Fibroblast of the aortic adventitia (primary cell): ENCODE results near the gene NAPA. TPM values are rescaled to one million over a fixed set of nuclear protein-coding genes. Genes with fewer than 3 reads are reported as not detected.

Source experiments
- DNase-seq: peaks from one replicate; pipeline ENCODE4 v3.0.0-alpha.2; 2010; ENCODE audit warnings: low read depth
- H3K4me3 ChIP-seq: 2 replicates; pipeline ENCODE4 v1.5.1; 2011; ENCODE audit warnings: low read depth, mild to moderate bottlenecking, control low read depth, low read length, moderate library complexity
- total RNA-seq: library from RNA; depleted of rRNA; stranded (reverse); fragments of >200 nt; gene quantifications from 2 replicates; pipeline ENCODE4 v1.2.3, GENCODE V29; 2012; ENCODE audit warnings: low replicate concordance
- TF ChIP-seq, protein P1 (sequence below): IDR thresholded peaks from 2 replicates; pipeline ENCODE4 v1.5.1; 2011; ENCODE audit warnings: mild to moderate bottlenecking, low read length, control low read depth, inconsistent platforms; ENCODE audit not compliant: insufficient read depth

The NAPA gene
- total RNA-seq, 1 donor, result 63.4 TPM

GRCh38 chr19:47473336-47473735 is 41.5 kb downstream of the NAPA start:
- no peak for DNase-seq
- H3K4me3 ChIP-seq, result no peak overlapping the region
- TF ChIP-seq, protein P1, sequence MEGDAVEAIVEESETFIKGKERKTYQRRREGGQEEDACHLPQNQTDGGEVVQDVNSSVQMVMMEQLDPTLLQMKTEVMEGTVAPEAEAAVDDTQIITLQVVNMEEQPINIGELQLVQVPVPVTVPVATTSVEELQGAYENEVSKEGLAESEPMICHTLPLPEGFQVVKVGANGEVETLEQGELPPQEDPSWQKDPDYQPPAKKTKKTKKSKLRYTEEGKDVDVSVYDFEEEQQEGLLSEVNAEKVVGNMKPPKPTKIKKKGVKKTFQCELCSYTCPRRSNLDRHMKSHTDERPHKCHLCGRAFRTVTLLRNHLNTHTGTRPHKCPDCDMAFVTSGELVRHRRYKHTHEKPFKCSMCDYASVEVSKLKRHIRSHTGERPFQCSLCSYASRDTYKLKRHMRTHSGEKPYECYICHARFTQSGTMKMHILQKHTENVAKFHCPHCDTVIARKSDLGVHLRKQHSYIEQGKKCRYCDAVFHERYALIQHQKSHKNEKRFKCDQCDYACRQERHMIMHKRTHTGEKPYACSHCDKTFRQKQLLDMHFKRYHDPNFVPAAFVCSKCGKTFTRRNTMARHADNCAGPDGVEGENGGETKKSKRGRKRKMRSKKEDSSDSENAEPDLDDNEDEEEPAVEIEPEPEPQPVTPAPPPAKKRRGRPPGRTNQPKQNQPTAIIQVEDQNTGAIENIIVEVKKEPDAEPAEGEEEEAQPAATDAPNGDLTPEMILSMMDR, result no peak

- TF ChIP-seq, protein P1, result no peak
- H3K4me3 ChIP-seq, result no peak within 1 kb of the TSS
- DNase-seq, result peak; percentile 73
These were observed 43.0 kb downstream of the NAPA start, which contains the start of gene SLC8A2 for GRCh38 chr19:47471733-47472457. Gene SLC8A2, minus strand, starts transcription at chr19:47471893. Its CDS starts 5,490 bp downstream, at chr19:47466403.

DNA sequence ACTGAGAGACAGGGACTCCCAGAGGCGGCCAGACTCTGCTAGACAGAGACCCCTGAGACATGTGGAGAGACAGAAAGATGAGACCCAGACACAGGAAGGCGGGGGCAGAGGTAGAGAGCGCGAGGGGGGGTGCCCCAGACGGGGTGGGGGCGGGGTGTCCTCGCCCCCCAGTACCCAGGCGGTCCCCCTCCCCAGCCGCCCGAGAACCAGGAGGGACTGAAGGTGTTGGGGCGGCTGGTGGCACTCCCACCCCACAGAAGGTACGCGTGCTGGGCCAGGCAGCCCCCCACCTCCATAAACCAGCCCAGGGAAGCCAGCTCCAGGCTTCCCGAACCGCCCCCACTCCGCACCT is 43.5 kb downstream of the NAPA start:
- no peak overlapping the region for H3K4me3 ChIP-seq
- no peak for DNase-seq
- TF ChIP-seq, protein P1, result no peak

DNA sequence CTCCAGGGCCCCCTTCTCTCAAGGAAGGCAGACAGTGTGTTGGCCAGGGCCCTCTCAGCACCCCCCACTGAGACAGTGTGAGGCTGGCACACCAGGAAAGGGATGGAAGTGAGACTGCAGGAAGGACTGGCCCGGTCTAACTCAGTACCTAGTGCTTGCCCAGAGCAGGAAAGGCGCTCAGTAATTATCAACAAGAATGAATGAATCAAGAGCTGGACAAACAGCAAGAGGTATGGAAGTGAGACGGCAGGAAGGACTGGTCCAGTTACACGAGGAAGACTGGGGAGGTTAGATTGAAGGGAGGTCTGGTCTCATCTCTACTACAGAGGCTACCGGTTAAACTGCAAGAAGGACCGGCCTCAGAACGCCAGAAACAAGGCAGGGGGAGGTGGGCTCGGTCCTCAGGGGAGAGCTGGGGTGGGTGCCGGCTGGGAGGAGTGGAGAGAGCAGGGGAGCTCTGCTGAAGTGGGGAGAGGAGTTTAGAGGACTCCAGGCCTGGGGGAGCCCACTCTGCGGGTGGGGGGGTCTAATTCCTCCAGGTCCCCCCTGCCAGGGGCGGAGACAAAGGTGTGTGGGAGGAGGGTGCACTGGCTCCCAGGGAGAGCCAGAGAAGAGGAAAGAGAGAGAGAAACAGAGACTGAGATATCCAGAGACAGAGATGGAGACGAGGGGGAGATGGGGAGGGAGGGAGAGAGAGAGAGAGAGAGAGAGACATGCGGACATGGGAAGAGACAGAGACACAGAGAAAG is 44.2 kb downstream of the NAPA start:
- DNase-seq, result no peak
- TF ChIP-seq, protein P1, result no peak
- no peak overlapping the region for H3K4me3 ChIP-seq

- TF ChIP-seq, protein P1, result no peak
- DNase-seq, result no peak
- H3K4me3 ChIP-seq, result no peak overlapping the region
These were observed 45.1 kb downstream of the NAPA start for GRCh38 chr19:47469719-47470118.

- no peak overlapping the region for H3K4me3 ChIP-seq
- DNase-seq, result no peak
- TF ChIP-seq, protein P1, result no peak
These were observed 45.5 kb downstream of the NAPA start for GRCh38 chr19:47469363-47469700.
